Endothelial cell (in vitro differentiated cells): ENCODE data around the gene INTS3. TPM values are rescaled to one million over a fixed set of nuclear protein-coding genes. Genes with fewer than 3 reads are reported as not detected.
A peak's percentile ranks its signal among the peaks of the same experiment; 100 is the strongest.

Source experiments
- DNase-seq: peaks from one replicate; pipeline ENCODE4 v3.0.0; 2021; ENCODE audit warnings: low spot score
- H3K27ac Mint-ChIP-seq: one replicate; pipeline ENCODE4 v1.8.0; 2021; ENCODE audit warnings: mixed read lengths, inconsistent platforms; ENCODE audit not compliant: unreplicated experiment
- H3K27me3 Mint-ChIP-seq: one replicate; pipeline ENCODE4 v1.8.0; 2021; ENCODE audit warnings: mild to moderate bottlenecking, moderate library complexity, mixed read lengths, inconsistent platforms; ENCODE audit not compliant: unreplicated experiment
- H3K36me3 Mint-ChIP-seq: one replicate; pipeline ENCODE4 v1.8.0; 2021; ENCODE audit warnings: mild to moderate bottlenecking, low read depth, mixed read lengths, inconsistent platforms; ENCODE audit not compliant: unreplicated experiment
- H3K4me1 Mint-ChIP-seq: one replicate; pipeline ENCODE4 v1.8.0; 2021; ENCODE audit warnings: mild to moderate bottlenecking, mixed read lengths, inconsistent platforms; ENCODE audit not compliant: unreplicated experiment
- H3K4me3 Mint-ChIP-seq: one replicate; pipeline ENCODE4 v1.8.0; 2021; ENCODE audit warnings: mild to moderate bottlenecking, mixed read lengths, inconsistent platforms; ENCODE audit not compliant: unreplicated experiment
- H3K9me3 Mint-ChIP-seq: one replicate; pipeline ENCODE4 v1.8.0; 2021; ENCODE audit warnings: mixed read lengths, inconsistent platforms; ENCODE audit not compliant: unreplicated experiment
- total RNA-seq: library from RNA; stranded (reverse); fragmentation: NEBNext Ultra II Directional; extraction: Animal tissue kit (Norgen Biotek cat#: 25700); gene quantifications from one replicate; pipeline ENCODE4 v1.2.1, GENCODE V29; 2021; ENCODE audit not compliant: unreplicated experiment
- TF ChIP-seq, protein P1 (sequence below): fragments of 200-600 bp; sonication (generic); IDR thresholded peaks from one replicate; pipeline ENCODE4 v1.5.0; 2021; ENCODE audit warnings: antibody characterized with exemption; ENCODE audit not compliant: unreplicated experiment

The INTS3 gene
- total RNA-seq, 1 donor from 2014 or later: 69.4 TPM

DNA sequence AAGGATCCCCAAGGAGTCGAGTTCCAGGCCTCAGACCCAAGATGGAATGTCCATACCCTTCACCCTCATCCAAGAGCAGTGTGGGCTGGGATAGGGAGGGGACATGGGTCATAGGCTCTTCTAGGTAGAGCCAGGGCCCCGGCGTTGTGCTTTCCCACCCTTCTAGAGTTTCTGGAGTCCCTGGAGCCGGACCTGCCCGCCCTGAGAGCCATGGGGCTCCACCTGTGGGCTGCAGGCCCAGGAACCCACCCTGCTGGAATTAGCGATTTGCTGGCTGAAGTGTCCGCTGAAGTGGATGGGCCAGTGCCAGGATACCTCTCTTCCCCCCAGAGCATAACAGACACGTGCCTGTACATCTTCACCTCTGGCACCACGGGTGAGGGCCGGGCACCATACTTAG lies 48.5 kb downstream of the INTS3 start:
- peaks cover 38% of the 10 kb centered on the region for H3K36me3 Mint-ChIP-seq
- TF ChIP-seq, protein P1, sequence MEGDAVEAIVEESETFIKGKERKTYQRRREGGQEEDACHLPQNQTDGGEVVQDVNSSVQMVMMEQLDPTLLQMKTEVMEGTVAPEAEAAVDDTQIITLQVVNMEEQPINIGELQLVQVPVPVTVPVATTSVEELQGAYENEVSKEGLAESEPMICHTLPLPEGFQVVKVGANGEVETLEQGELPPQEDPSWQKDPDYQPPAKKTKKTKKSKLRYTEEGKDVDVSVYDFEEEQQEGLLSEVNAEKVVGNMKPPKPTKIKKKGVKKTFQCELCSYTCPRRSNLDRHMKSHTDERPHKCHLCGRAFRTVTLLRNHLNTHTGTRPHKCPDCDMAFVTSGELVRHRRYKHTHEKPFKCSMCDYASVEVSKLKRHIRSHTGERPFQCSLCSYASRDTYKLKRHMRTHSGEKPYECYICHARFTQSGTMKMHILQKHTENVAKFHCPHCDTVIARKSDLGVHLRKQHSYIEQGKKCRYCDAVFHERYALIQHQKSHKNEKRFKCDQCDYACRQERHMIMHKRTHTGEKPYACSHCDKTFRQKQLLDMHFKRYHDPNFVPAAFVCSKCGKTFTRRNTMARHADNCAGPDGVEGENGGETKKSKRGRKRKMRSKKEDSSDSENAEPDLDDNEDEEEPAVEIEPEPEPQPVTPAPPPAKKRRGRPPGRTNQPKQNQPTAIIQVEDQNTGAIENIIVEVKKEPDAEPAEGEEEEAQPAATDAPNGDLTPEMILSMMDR: no peak
- no peak overlapping the region for H3K27ac Mint-ChIP-seq
- no peaks in the 10 kb centered on the region for H3K9me3 Mint-ChIP-seq
- H3K4me1 Mint-ChIP-seq: peaks cover 55% of the 10 kb centered on the region
- H3K4me3 Mint-ChIP-seq: peak overlapping the region; percentile 83
- no peak for DNase-seq
- peaks cover 24% of the 10 kb centered on the region for H3K27me3 Mint-ChIP-seq

DNA sequence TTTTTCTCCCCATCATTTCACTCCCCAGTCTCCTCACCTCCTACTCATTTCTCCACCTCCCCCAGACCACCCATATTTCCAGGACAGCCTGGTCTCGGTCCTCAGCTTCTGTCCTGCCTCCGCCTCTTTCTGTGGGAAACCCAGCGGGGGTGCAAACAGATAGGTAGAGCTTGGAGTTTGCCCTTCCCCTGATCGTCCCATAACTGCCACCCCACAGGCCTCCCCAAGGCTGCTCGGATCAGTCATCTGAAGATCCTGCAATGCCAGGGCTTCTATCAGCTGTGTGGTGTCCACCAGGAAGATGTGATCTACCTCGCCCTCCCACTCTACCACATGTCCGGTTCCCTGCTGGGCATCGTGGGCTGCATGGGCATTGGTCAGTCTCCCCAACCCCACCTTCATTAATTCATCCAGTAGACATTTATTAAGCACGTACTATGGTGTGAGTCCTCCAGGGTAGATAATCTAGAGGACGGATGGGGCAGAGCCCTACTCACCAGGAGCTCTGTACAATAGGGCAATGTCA lies 49.1 kb downstream of the INTS3 start:
- peaks cover 37% of the 10 kb centered on the region for H3K36me3 Mint-ChIP-seq

DNA sequence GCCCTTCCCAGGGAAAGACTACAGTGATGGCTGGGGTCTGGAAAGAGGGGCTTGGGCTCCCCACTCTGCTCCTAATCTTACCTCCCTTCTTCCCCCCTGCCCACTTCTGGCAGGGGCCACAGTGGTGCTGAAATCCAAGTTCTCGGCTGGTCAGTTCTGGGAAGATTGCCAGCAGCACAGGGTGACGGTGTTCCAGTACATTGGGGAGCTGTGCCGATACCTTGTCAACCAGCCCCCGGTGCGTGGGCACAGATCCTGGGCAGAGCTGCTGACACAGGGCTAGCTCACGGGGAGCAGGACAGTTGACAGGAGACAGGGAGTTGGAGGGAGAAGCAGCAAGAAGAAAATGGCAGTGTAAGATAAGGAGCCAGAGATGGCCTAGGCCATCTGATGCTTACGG lies 49.8 kb downstream of the INTS3 start:
- Mint-ChIP-seq H3K9me3 (no peaks in the 10 kb centered on the region), H3K27ac (peak overlapping the region; percentile 61), H3K4me1 (peaks cover 44% of the 10 kb centered on the region), H3K4me3 (peak overlapping the region; percentile 82), H3K36me3 (peaks cover 30% of the 10 kb centered on the region), H3K27me3 (peaks cover 21% of the 10 kb centered on the region)
- DNase-seq: no peak
- TF ChIP-seq, protein P1: no peak

More for the DNA sequence above, 49.1 kb downstream of the INTS3 start:
- H3K4me3 Mint-ChIP-seq: peak overlapping the region; percentile 78
- peaks cover 51% of the 10 kb centered on the region for H3K4me1 Mint-ChIP-seq
- TF ChIP-seq, protein P1: no peak
- H3K27me3 Mint-ChIP-seq: peaks cover 23% of the 10 kb centered on the region
- H3K9me3 Mint-ChIP-seq: no peaks in the 10 kb centered on the region
- no peak for DNase-seq
- peak overlapping the region; percentile 36 for H3K27ac Mint-ChIP-seq

DNA sequence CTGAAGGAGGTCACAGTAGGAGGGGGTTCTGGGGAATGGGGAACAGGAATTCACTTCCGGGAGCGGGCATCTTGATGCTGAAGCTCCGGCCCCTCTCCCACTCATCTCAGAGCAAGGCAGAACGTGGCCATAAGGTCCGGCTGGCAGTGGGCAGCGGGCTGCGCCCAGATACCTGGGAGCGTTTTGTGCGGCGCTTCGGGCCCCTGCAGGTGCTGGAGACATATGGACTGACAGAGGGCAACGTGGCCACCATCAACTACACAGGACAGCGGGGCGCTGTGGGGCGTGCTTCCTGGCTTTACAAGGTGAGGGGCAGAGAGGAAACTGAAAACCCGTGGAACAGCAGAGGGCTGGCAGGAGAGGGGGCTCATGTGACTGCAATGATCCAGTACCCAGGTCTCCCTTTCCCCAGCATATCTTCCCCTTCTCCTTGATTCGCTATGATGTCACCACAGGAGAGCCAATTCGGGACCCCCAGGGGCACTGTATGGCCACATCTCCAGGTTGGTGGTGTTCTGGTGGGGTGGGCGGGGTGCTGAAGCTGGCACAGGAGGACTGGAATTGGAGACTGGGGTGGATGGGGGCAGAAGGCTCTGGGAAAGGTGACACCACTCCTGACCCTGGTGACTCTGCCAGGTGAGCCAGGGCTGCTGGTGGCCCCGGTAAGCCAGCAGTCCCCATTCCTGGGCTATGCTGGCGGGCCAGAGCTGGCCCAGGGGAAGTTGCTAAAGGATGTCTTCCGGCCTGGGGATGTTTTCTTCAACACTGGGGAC lies 50.4 kb downstream of the INTS3 start:
- H3K27me3 Mint-ChIP-seq: peaks cover 21% of the 10 kb centered on the region
- peak overlapping the region; percentile 82 for H3K4me3 Mint-ChIP-seq
- no peaks in the 10 kb centered on the region for H3K9me3 Mint-ChIP-seq
- TF ChIP-seq, protein P1: no peak
- peak overlapping the region; percentile 5 for H3K27ac Mint-ChIP-seq
- DNase-seq: no peak
- peaks cover 42% of the 10 kb centered on the region for H3K4me1 Mint-ChIP-seq
- H3K36me3 Mint-ChIP-seq: peaks cover 27% of the 10 kb centered on the region
